ENCODE data around the gene B3GALT4. TPM values are rescaled to one million over a fixed set of nuclear protein-coding genes. Genes with fewer than 3 reads are reported as not detected.
A peak's percentile ranks its signal among the peaks of the same experiment; 100 is the strongest.

B3GALT4 gene
- total and polyA plus RNA-seq, 2 experiments from 2014 or later = 2.6 to 2.7 TPM

- Histone ChIP-seq H3K9me3 (ENCODE audit: low read depth) (no peaks in the 10 kb centered on the region), H4K20me1 (ENCODE audit: insufficient read depth) (no peaks in the 10 kb centered on the region), H3K79me2 (ENCODE audit: insufficient read depth) (peaks cover 51% of the 10 kb centered on the region), H3K9ac (peak overlapping the region; percentile 94; the same call in 1 of the 2 replicates), H3K27ac (peak overlapping the region; percentile 77), H3K36me3 (ENCODE audit: low read depth) (peaks cover 13% of the 10 kb centered on the region; the same call in 1 of the 2 replicates), H3F3A (ENCODE audit: insufficient read depth) (peaks cover 34% of the 10 kb centered on the region), H3K9me2 (ENCODE audit: insufficient read depth) (no peaks in the 10 kb centered on the region), H3K4me1 (ENCODE audit: insufficient read depth) (peaks cover 26% of the 10 kb centered on the region), H3K4me2 (ENCODE audit: unreplicated experiment) (peak overlapping the region; percentile 87), H3K27me3 (replicated peaks; ENCODE audit: insufficient read depth) (no peaks in the 10 kb centered on the region), H2AFZ (no peak overlapping the region), H3K4me3 (peak overlapping the region; percentile 94; the same call in 1 of the 2 replicates)
- in situ Hi-C loops (cut with MboI) = no loop called here
- no peak for TF ChIP-seq EZH2 (IDR thresholded peaks at IDR 0.05; ENCODE audit: insufficient read depth, poor library complexity, severe bottlenecking)
- TF ChIP-seq EZH2phosphoT487 (IDR thresholded peaks at IDR 0.05; ENCODE audit: insufficient read depth, low read depth) = no peak
- DNase-seq = no peak
- WGBS, 2 experiments (ENCODE audit: low coverage in 1 of 2, low lambda C conversion rate in 2 of 2, missing lambda C conversion rate in 2 of 2) = 69 to 81% methylated on average over 8 to 9 of the region's 9 CpGs
Observed at GRCh38 chr6:33321227-33321626, 44.3 kb downstream of the B3GALT4 start.

- Histone ChIP-seq H3K9me3 (ENCODE audit: low read depth) (no peaks in the 10 kb centered on the region), H3K27ac (peak overlapping the region; percentile 60), H4K20me1 (ENCODE audit: insufficient read depth) (no peaks in the 10 kb centered on the region), H3K4me3 (peak overlapping the region; percentile 94), H3K79me2 (ENCODE audit: insufficient read depth) (peaks cover 42% of the 10 kb centered on the region), H3K27me3 (replicated peaks; ENCODE audit: insufficient read depth) (no peaks in the 10 kb centered on the region), H3K9me2 (ENCODE audit: insufficient read depth) (no peaks in the 10 kb centered on the region), H3K9ac (peak overlapping the region; percentile 94), H3K4me1 (ENCODE audit: insufficient read depth) (peaks cover 20% of the 10 kb centered on the region), H3K36me3 (ENCODE audit: low read depth) (peaks cover 11% of the 10 kb centered on the region; the same call in 1 of the 2 replicates), H3K4me2 (ENCODE audit: unreplicated experiment) (peak overlapping the region; percentile 87), H3F3A (ENCODE audit: insufficient read depth) (peaks cover 26% of the 10 kb centered on the region), H2AFZ (peak overlapping the region; percentile 93)
- in situ Hi-C loops (cut with MboI) = no loop called here
- TF ChIP-seq EZH2phosphoT487 (IDR thresholded peaks at IDR 0.05; ENCODE audit: insufficient read depth, low read depth) (no peak), EZH2 (IDR thresholded peaks at IDR 0.05; ENCODE audit: insufficient read depth, poor library complexity, severe bottlenecking) (no peak)
- 2% methylated on average over 12 of the region's 12 CpGs for WGBS, 2 experiments (ENCODE audit: low coverage in 1 of 2, low lambda C conversion rate in 2 of 2, missing lambda C conversion rate in 2 of 2)
- DNase-seq = no peak
Observed at GRCh38 chr6:33323623-33323948, 46.7 kb downstream of the B3GALT4 start.

GRCh38 chr6:33324125-33324524 lies 47.2 kb downstream of the B3GALT4 start:
- DNase-seq = no peak
- WGBS, 2 experiments (ENCODE audit: low coverage in 1 of 2, low lambda C conversion rate in 2 of 2, missing lambda C conversion rate in 2 of 2) = 14 to 18% methylated on average over 7 of the region's 7 CpGs
- in situ Hi-C loops (cut with MboI) = no loop called here
- Histone ChIP-seq H3K36me3 (ENCODE audit: low read depth) (peaks cover 6% of the 10 kb centered on the region; the same call in 1 of the 2 replicates), H3K9me2 (ENCODE audit: insufficient read depth) (no peaks in the 10 kb centered on the region), H3K27ac (no peak overlapping the region), H3K9me3 (ENCODE audit: low read depth) (no peaks in the 10 kb centered on the region), H2AFZ (peak overlapping the region; percentile 93), H3K4me1 (ENCODE audit: insufficient read depth) (peaks cover 19% of the 10 kb centered on the region), H3K4me2 (ENCODE audit: unreplicated experiment) (peak overlapping the region; percentile 87), H3K9ac (no peak overlapping the region), H3K27me3 (replicated peaks; ENCODE audit: insufficient read depth) (no peaks in the 10 kb centered on the region), H3K4me3 (peak overlapping the region; percentile 94), H4K20me1 (ENCODE audit: insufficient read depth) (no peaks in the 10 kb centered on the region), H3F3A (ENCODE audit: insufficient read depth) (peaks cover 22% of the 10 kb centered on the region; the same call in 1 of the 2 replicates), H3K79me2 (ENCODE audit: insufficient read depth) (peaks cover 36% of the 10 kb centered on the region)
- TF ChIP-seq EZH2phosphoT487 (IDR thresholded peaks at IDR 0.05; ENCODE audit: insufficient read depth, low read depth) (no peak), EZH2 (IDR thresholded peaks at IDR 0.05; ENCODE audit: insufficient read depth, poor library complexity, severe bottlenecking) (no peak)

Small RNA genes lying within 50 kb of the gene (microRNA-seq; reads per million reads assigned to microRNA genes)
- gene MIR6834 (ENCODE audit: borderline number of aligned reads) = not detected
- not detected for gene MIR6873 (ENCODE audit: borderline number of aligned reads)

Other genes with a start within 250 kb of the B3GALT4 start
- 0.89 and 2.5 TPM in 2 replicates for gene HLA-DPA1, start 203.5 kb upstream of the B3GALT4 start, total RNA-seq (2014; rRNA removed; shearing (Covaris generic))
- gene HLA-DPA1, start 203.5 kb upstream of the B3GALT4 start, polyA plus RNA-seq (2016; fragmentation: Nextera tagmentation; extraction: Ambion mirVana) = 4.2 and 4.9 TPM in 2 replicates
- gene HLA-DPB1, start 201.1 kb upstream of the B3GALT4 start, total RNA-seq (2014; rRNA removed; shearing (Covaris generic)) = 12.5 and 14.9 TPM in 2 replicates
- gene HLA-DPB1, start 201.1 kb upstream of the B3GALT4 start, polyA plus RNA-seq (2016; fragmentation: Nextera tagmentation; extraction: Ambion mirVana) = 17.8 and 18.9 TPM in 2 replicates
- 0.25 and 0.32 TPM in 2 replicates for gene COL11A2, start 84.7 kb upstream of the B3GALT4 start, total RNA-seq (2014; rRNA removed; shearing (Covaris generic))
- gene COL11A2, start 84.7 kb upstream of the B3GALT4 start, polyA plus RNA-seq (2016; fragmentation: Nextera tagmentation; extraction: Ambion mirVana) = 0.05 and 0.31 TPM in 2 replicates
- 27.7 and 28.8 TPM in 2 replicates for gene RXRB, start 76.5 kb upstream of the B3GALT4 start, total RNA-seq (2014; rRNA removed; shearing (Covaris generic))
- gene RXRB, start 76.5 kb upstream of the B3GALT4 start, polyA plus RNA-seq (2016; fragmentation: Nextera tagmentation; extraction: Ambion mirVana) = 28.1 and 28.9 TPM in 2 replicates
- 126 and 147 TPM in 2 replicates for gene SLC39A7, start 76.3 kb upstream of the B3GALT4 start, total RNA-seq (2014; rRNA removed; shearing (Covaris generic))
- gene SLC39A7, start 76.3 kb upstream of the B3GALT4 start, polyA plus RNA-seq (2016; fragmentation: Nextera tagmentation; extraction: Ambion mirVana) = 24.7 and 26.9 TPM in 2 replicates
- gene HSD17B8, start 72.5 kb upstream of the B3GALT4 start, total RNA-seq (2014; rRNA removed; shearing (Covaris generic)) = 1.8 and 3.7 TPM in 2 replicates
- 5.3 and 5.6 TPM in 2 replicates for gene HSD17B8, start 72.5 kb upstream of the B3GALT4 start, polyA plus RNA-seq (2016; fragmentation: Nextera tagmentation; extraction: Ambion mirVana)
- 35.8 and 37.6 TPM in 2 replicates for gene RING1, start 68.6 kb upstream of the B3GALT4 start, total RNA-seq (2014; rRNA removed; shearing (Covaris generic))
- gene RING1, start 68.6 kb upstream of the B3GALT4 start, polyA plus RNA-seq (2016; fragmentation: Nextera tagmentation; extraction: Ambion mirVana) = 11.3 and 12.7 TPM in 2 replicates
- 32.3 and 38.8 TPM in 2 replicates for gene VPS52, start 5.2 kb upstream of the B3GALT4 start, total RNA-seq (2014; rRNA removed; shearing (Covaris generic))
- 33.9 and 35.3 TPM in 2 replicates for gene VPS52, start 5.2 kb upstream of the B3GALT4 start, polyA plus RNA-seq (2016; fragmentation: Nextera tagmentation; extraction: Ambion mirVana)
- gene RPS18, start 5.0 kb upstream of the B3GALT4 start, total RNA-seq (2014; rRNA removed; shearing (Covaris generic)) = 2,521 and 3,021 TPM in 2 replicates
- gene RPS18, start 5.0 kb upstream of the B3GALT4 start, polyA plus RNA-seq (2016; fragmentation: Nextera tagmentation; extraction: Ambion mirVana) = 1,848 and 1,924 TPM in 2 replicates
- 64.4 and 81.9 TPM in 2 replicates for gene WDR46, start 12.1 kb downstream of the B3GALT4 start, total RNA-seq (2014; rRNA removed; shearing (Covaris generic))
- gene WDR46, start 12.1 kb downstream of the B3GALT4 start, polyA plus RNA-seq (2016; fragmentation: Nextera tagmentation; extraction: Ambion mirVana) = 79.4 and 90.9 TPM in 2 replicates
- gene PFDN6, start 12.5 kb downstream of the B3GALT4 start, total RNA-seq (2014; rRNA removed; shearing (Covaris generic)) = 31.9 and 38.7 TPM in 2 replicates
- 7.9 and 9.1 TPM in 2 replicates for gene PFDN6, start 12.5 kb downstream of the B3GALT4 start, polyA plus RNA-seq (2016; fragmentation: Nextera tagmentation; extraction: Ambion mirVana)
- gene RGL2, start 21.8 kb downstream of the B3GALT4 start, total RNA-seq (2014; rRNA removed; shearing (Covaris generic)) = 18.5 and 21.1 TPM in 2 replicates
- gene RGL2, start 21.8 kb downstream of the B3GALT4 start, polyA plus RNA-seq (2016; fragmentation: Nextera tagmentation; extraction: Ambion mirVana) = 22.4 and 23.3 TPM in 2 replicates
- gene TAPBP, start 37.0 kb downstream of the B3GALT4 start, total RNA-seq (2014; rRNA removed; shearing (Covaris generic)) = 62.3 and 68.7 TPM in 2 replicates
- 75.8 and 78.4 TPM in 2 replicates for gene TAPBP, start 37.0 kb downstream of the B3GALT4 start, polyA plus RNA-seq (2016; fragmentation: Nextera tagmentation; extraction: Ambion mirVana)
- 15.3 and 18.3 TPM in 2 replicates for gene ZBTB22, start 40.6 kb downstream of the B3GALT4 start, total RNA-seq (2014; rRNA removed; shearing (Covaris generic))
- gene ZBTB22, start 40.6 kb downstream of the B3GALT4 start, polyA plus RNA-seq (2016; fragmentation: Nextera tagmentation; extraction: Ambion mirVana) = 9.8 and 11.2 TPM in 2 replicates
- gene DAXX, start 45.8 kb downstream of the B3GALT4 start, total RNA-seq (2014; rRNA removed; shearing (Covaris generic)) = 24.8 and 27.8 TPM in 2 replicates
- 42.2 and 49.3 TPM in 2 replicates for gene DAXX, start 45.8 kb downstream of the B3GALT4 start, polyA plus RNA-seq (2016; fragmentation: Nextera tagmentation; extraction: Ambion mirVana)
- gene KIFC1, start 114.7 kb downstream of the B3GALT4 start, total RNA-seq (2014; rRNA removed; shearing (Covaris generic)) = 14.4 and 14.5 TPM in 2 replicates
- 3.9 and 4.0 TPM in 2 replicates for gene KIFC1, start 114.7 kb downstream of the B3GALT4 start, polyA plus RNA-seq (2016; fragmentation: Nextera tagmentation; extraction: Ambion mirVana)
- gene PHF1, start 133.9 kb downstream of the B3GALT4 start, total RNA-seq (2014; rRNA removed; shearing (Covaris generic)) = 39.8 and 44.9 TPM in 2 replicates
- 24.5 TPM in 2 replicates for gene PHF1, start 133.9 kb downstream of the B3GALT4 start, polyA plus RNA-seq (2016; fragmentation: Nextera tagmentation; extraction: Ambion mirVana)
- gene CUTA, start 141.0 kb downstream of the B3GALT4 start, total RNA-seq (2014; rRNA removed; shearing (Covaris generic)) = 197 and 204 TPM in 2 replicates
- 397 and 404 TPM in 2 replicates for gene CUTA, start 141.0 kb downstream of the B3GALT4 start, polyA plus RNA-seq (2016; fragmentation: Nextera tagmentation; extraction: Ambion mirVana)
- gene SYNGAP1, start 142.9 kb downstream of the B3GALT4 start, total RNA-seq (2014; rRNA removed; shearing (Covaris generic)) = 2.8 and 3.7 TPM in 2 replicates
- gene SYNGAP1, start 142.9 kb downstream of the B3GALT4 start, polyA plus RNA-seq (2016; fragmentation: Nextera tagmentation; extraction: Ambion mirVana) = 0.42 and 0.65 TPM in 2 replicates
- 2.0 and 3.5 TPM in 2 replicates for gene ZBTB9, start 177.5 kb downstream of the B3GALT4 start, total RNA-seq (2014; rRNA removed; shearing (Covaris generic))
- gene ZBTB9, start 177.5 kb downstream of the B3GALT4 start, polyA plus RNA-seq (2016; fragmentation: Nextera tagmentation; extraction: Ambion mirVana) = 7.0 and 7.3 TPM in 2 replicates

Measured in GM23248 (cell line).